ENCODE data around the gene IGFL2.

- TF ChIP-seq CTCF (IDR thresholded peaks at IDR 0.05) (no peak), POLR2AphosphoS5 (IDR thresholded peaks at IDR 0.05; ENCODE audit: low read depth, low read length) (no peak)
Observed at GRCh38 chr19:46159418-46160232, 11.6 kb downstream of the IGFL2 start.

All from Panc1 (cell line).